ENCODE data around the gene GSDMA. TPM values are rescaled to one million over a fixed set of nuclear protein-coding genes. Genes with fewer than 3 reads are reported as not detected.

GSDMA gene
- total RNA-seq, 1 donor from 2014 or later: not detected

GRCh38 chr17:39981766-39982375 lies 19.1 kb downstream of the GSDMA start:
- H3K27ac Mint-ChIP-seq (ENCODE audit: unreplicated experiment): peak overlapping the region; percentile 96
- Histone ChIP-seq H3K4me1 (ENCODE audit: insufficient read depth, low read length) (peaks cover 21% of the 10 kb centered on the region), H3K9ac (ENCODE audit: low read length) (peak overlapping the region; percentile 100), H3K4me3 (ENCODE audit: insufficient read depth, low read depth, low read length) (peak overlapping the region; percentile 99), H3K27ac (ENCODE audit: low read depth, low read length) (peak overlapping the region; percentile 95), H2AFZ (ENCODE audit: low read depth, low read length) (no peak overlapping the region), H3K4me2 (ENCODE audit: low read length) (peak overlapping the region; percentile 99), H3K79me2 (ENCODE audit: insufficient read depth, low read length) (peaks cover 50% of the 10 kb centered on the region), H3K9me3 (ENCODE audit: insufficient read depth, low read depth, low read length) (no peaks in the 10 kb centered on the region), H3K36me3 (ENCODE audit: insufficient read depth, low read length) (peaks cover 24% of the 10 kb centered on the region), H3K27me3 (ENCODE audit: insufficient read depth, low read length) (no peaks in the 10 kb centered on the region), H4K20me1 (ENCODE audit: insufficient read depth, low read length) (peaks cover 48% of the 10 kb centered on the region)
- H3K36me3 Mint-ChIP-seq (ENCODE audit: low read depth, unreplicated experiment): peaks cover 12% of the 10 kb centered on the region
- no peaks in the 10 kb centered on the region for H3K27me3 Mint-ChIP-seq (ENCODE audit: low read depth, unreplicated experiment)
- H3K9me3 Mint-ChIP-seq (ENCODE audit: unreplicated experiment): no peaks in the 10 kb centered on the region
- FAIRE-seq (no peak), DNase-seq (ENCODE audit: low read depth) (no peak)
- peak overlapping the region; percentile 95 for H3K4me3 Mint-ChIP-seq (ENCODE audit: unreplicated experiment)
- H3K4me1 Mint-ChIP-seq (ENCODE audit: low read depth, unreplicated experiment): peaks cover 17% of the 10 kb centered on the region
- TF ChIP-seq, protein P1, sequence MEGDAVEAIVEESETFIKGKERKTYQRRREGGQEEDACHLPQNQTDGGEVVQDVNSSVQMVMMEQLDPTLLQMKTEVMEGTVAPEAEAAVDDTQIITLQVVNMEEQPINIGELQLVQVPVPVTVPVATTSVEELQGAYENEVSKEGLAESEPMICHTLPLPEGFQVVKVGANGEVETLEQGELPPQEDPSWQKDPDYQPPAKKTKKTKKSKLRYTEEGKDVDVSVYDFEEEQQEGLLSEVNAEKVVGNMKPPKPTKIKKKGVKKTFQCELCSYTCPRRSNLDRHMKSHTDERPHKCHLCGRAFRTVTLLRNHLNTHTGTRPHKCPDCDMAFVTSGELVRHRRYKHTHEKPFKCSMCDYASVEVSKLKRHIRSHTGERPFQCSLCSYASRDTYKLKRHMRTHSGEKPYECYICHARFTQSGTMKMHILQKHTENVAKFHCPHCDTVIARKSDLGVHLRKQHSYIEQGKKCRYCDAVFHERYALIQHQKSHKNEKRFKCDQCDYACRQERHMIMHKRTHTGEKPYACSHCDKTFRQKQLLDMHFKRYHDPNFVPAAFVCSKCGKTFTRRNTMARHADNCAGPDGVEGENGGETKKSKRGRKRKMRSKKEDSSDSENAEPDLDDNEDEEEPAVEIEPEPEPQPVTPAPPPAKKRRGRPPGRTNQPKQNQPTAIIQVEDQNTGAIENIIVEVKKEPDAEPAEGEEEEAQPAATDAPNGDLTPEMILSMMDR (IDR thresholded peaks at IDR 0.05; ENCODE audit: insufficient read depth, low read depth, low read length): no peak
- no peak for TF ChIP-seq EZH2 (IDR thresholded peaks at IDR 0.05; ENCODE audit: insufficient read depth, low read length)

DNA sequence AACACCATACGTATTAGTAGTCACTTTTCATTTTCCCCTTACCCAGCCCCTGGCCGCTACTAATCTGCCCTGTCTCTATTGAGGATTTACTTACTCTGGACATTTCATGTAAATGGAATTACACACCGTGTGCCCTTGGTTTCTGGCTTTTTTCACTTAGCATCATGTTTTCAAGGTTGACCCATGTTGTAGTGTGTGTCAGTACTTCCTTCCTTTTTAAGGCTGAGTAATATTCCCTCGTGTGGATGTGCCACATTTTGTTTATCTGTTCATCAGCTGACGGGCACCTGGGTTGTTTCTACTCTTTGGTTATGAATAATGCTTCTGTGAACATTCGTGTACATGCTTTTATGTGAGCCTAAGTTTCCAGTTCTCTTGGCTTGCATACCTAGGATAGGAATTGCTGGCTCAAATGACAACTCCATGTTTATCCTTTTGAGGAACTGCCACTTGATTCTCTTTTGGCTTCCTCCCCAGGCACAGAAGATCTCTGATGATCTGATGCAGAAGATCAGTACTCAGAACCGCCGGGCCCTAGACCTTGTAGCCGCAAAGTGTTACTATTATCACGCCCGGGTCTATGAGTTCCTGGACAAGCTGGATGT lies 25.5 kb downstream of the GSDMA start:
- peaks cover 80% of the 10 kb centered on the region for H3K36me3 ChIP-seq (ENCODE audit: insufficient read depth, low read length)
- Mint-ChIP-seq H3K27me3 (ENCODE audit: low read depth, unreplicated experiment) (no peaks in the 10 kb centered on the region), H3K36me3 (ENCODE audit: low read depth, unreplicated experiment) (peaks cover 30% of the 10 kb centered on the region), H3K9me3 (ENCODE audit: unreplicated experiment) (no peaks in the 10 kb centered on the region), H3K4me3 (ENCODE audit: unreplicated experiment) (no peak overlapping the region), H3K4me1 (ENCODE audit: low read depth, unreplicated experiment) (no peaks in the 10 kb centered on the region), H3K27ac (ENCODE audit: unreplicated experiment) (no peak overlapping the region)
- H3K9me3 ChIP-seq (ENCODE audit: insufficient read depth, low read depth, low read length): no peaks in the 10 kb centered on the region
- DNase-seq (ENCODE audit: low read depth) (no peak), FAIRE-seq (no peak)
- peaks cover 59% of the 10 kb centered on the region for H4K20me1 ChIP-seq (ENCODE audit: insufficient read depth, low read length)
- peaks cover 28% of the 10 kb centered on the region for H3K79me2 ChIP-seq (ENCODE audit: insufficient read depth, low read length)
- no peaks in the 10 kb centered on the region for H3K27me3 ChIP-seq (ENCODE audit: insufficient read depth, low read length)
- H3K4me3 ChIP-seq (ENCODE audit: insufficient read depth, low read depth, low read length): no peak overlapping the region
- H2AFZ ChIP-seq (ENCODE audit: low read depth, low read length): no peak overlapping the region
- TF ChIP-seq, protein P1 (IDR thresholded peaks at IDR 0.05; ENCODE audit: insufficient read depth, low read depth, low read length): no peak
- TF ChIP-seq EZH2 (IDR thresholded peaks at IDR 0.05; ENCODE audit: insufficient read depth, low read length): no peak
- no peaks in the 10 kb centered on the region for H3K4me1 ChIP-seq (ENCODE audit: insufficient read depth, low read length)
- no peak overlapping the region for H3K27ac ChIP-seq (ENCODE audit: low read depth, low read length)
- H3K4me2 ChIP-seq (ENCODE audit: low read length): no peak overlapping the region
- H3K9ac ChIP-seq (ENCODE audit: low read length): no peak overlapping the region

- H3K4me3 Mint-ChIP-seq (ENCODE audit: unreplicated experiment): no peak overlapping the region
- no peaks in the 10 kb centered on the region for H3K27me3 Mint-ChIP-seq (ENCODE audit: low read depth, unreplicated experiment)
- Histone ChIP-seq H3K9ac (ENCODE audit: low read length) (no peak overlapping the region), H4K20me1 (ENCODE audit: insufficient read depth, low read length) (peaks cover 36% of the 10 kb centered on the region), H3K27me3 (ENCODE audit: insufficient read depth, low read length) (no peaks in the 10 kb centered on the region), H3K27ac (ENCODE audit: low read depth, low read length) (no peak overlapping the region), H3K9me3 (ENCODE audit: insufficient read depth, low read depth, low read length) (no peaks in the 10 kb centered on the region), H2AFZ (ENCODE audit: low read depth, low read length) (no peak overlapping the region), H3K36me3 (ENCODE audit: insufficient read depth, low read length) (peaks cover 60% of the 10 kb centered on the region), H3K4me1 (ENCODE audit: insufficient read depth, low read length) (no peaks in the 10 kb centered on the region), H3K4me3 (ENCODE audit: insufficient read depth, low read depth, low read length) (no peak overlapping the region), H3K79me2 (ENCODE audit: insufficient read depth, low read length) (no peaks in the 10 kb centered on the region), H3K4me2 (ENCODE audit: low read length) (no peak overlapping the region)
- peaks cover 2% of the 10 kb centered on the region for H3K4me1 Mint-ChIP-seq (ENCODE audit: low read depth, unreplicated experiment)
- TF ChIP-seq, protein P1 (IDR thresholded peaks at IDR 0.05; ENCODE audit: insufficient read depth, low read depth, low read length): no peak
- TF ChIP-seq EZH2 (IDR thresholded peaks at IDR 0.05; ENCODE audit: insufficient read depth, low read length): no peak
- no peaks in the 10 kb centered on the region for H3K9me3 Mint-ChIP-seq (ENCODE audit: unreplicated experiment)
- DNase-seq (ENCODE audit: low read depth) (no peak), FAIRE-seq (no peak)
- H3K27ac Mint-ChIP-seq (ENCODE audit: unreplicated experiment): peak overlapping the region; percentile 72
- peaks cover 35% of the 10 kb centered on the region for H3K36me3 Mint-ChIP-seq (ENCODE audit: low read depth, unreplicated experiment)
Observed at GRCh38 chr17:39994448-39994847, 31.6 kb downstream of the GSDMA start.

Data from astrocyte (in vitro differentiated cells and primary cell).